ENCODE measurements around the gene MOB3B.
A peak's percentile ranks its signal among the peaks of the same experiment; 100 is the strongest.

MOB3B gene

DNA sequence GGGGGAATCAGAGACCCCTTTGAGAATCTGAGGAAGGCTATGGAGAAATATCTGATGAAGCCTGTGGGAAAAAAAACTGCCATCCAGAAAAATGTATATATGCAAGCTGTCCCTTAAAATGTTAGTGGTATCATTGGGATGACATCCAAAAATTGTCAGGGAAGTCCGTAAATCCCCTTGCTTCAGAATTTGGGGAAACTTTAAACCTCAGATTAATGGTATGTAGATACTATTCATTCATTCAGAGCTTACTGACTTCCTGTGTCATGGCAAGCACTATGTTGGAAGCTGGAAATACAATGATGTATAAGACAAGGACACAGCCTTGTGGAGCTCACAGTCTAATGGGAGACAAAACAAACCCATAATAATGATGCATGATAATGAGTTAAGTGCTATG is 10.9 kb upstream of the MOB3B start:
- no peak for DNase-seq

DNA sequence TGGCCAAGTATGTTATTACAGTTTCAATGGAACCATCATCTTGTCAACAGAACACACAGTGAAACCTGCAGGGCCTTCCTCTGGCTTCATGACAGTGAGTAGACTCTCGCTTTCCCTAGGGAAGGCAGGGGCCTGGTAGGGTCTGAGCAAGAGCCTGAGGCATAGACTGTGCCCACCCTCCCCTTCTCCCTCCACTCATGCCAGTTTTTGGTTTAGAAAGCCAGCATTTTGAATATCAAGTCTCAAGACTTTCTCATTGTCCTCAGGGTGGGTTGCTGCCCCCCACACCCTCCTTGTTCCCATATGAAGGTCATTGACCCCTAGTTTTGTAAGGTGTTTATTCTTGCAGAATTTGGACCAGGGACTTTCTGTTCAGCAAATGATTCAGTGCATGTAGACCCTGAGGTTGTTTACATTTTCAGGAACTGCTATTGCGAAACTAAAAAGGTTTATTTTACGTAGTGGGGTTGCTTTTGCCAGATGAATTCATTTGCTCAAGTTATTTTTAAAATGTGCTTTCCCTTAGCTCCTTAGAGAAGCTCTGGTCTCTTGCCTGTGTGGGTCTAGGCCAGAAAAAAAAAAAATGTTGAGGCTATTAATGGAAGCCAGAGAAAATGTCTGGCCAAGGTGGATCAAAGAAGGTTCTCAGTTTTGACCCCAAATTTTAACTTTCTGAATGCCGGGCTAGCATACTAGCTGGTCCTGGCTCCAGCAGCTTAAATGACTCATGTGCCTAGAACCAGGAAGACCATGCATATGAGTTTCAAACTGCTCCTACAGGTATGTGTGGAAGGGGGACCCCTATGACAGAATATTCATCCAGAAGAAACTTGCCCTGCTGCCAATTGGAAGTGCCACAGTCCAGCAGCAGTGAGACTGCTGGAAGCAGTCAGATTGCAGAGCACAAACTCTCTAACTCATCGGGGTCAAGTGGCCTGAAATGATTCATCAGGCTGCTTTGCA is 10.1 kb upstream of the MOB3B start:
- DNase-seq = no peak

DNA sequence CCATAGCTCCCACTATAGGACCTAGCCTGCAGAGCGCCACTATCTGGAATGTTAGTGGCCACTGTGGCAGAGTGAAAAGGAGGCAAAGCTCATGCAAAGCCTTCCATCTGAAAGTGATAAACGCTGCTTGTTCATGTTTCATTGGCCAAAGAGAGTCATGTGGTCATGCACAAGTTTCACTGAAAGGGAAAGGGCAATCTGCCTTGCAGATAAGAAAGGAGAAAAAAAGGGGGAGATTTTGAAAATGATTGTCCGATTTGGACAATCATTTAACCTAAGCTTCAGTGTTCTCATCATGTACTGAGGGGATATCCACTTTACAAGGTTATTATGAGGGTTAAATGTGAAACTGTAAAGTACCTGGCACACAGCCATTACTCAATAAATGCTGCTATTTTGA is 9.0 kb upstream of the MOB3B start:
- no peak for DNase-seq

DNA sequence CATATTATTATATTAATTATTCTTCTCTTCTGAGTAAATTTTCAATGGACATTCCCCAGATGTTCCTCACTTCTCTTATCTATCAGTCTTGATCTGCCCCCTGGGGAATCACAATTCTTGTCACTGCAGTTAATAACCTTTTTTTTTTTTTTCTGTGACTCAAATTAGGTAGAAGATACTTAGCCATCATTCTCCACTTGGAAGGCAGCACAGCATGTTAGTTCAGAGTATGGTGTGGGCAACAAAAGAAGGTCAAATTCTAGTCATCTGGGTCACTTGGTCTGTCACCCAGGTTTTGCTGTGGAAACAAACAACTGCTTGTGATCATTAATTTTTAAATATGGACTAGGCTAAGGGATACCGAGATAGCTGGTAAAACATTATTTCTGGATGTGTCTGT is 8.1 kb upstream of the MOB3B start:
- DNase-seq = no peak

DNA sequence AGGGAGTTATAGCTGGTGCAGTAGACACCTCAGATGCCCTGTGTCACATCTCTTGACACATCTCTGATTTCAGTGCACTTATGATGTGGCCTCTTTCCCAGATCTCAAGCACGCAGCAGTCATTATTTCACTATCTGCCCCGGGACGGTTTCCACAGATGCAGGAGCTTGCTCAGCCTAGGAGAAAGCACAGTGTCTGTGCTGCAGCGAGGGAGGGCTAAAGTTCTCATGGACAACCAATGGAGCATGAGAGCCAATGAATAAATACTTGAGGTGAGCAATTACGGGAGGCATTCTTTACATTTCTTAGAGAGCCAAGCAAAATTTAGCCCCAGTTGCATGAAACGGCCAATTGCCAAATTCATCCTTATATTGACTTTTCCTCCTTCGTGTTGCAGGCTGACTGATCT is 7.4 kb upstream of the MOB3B start:
- no peak for DNase-seq

DNA sequence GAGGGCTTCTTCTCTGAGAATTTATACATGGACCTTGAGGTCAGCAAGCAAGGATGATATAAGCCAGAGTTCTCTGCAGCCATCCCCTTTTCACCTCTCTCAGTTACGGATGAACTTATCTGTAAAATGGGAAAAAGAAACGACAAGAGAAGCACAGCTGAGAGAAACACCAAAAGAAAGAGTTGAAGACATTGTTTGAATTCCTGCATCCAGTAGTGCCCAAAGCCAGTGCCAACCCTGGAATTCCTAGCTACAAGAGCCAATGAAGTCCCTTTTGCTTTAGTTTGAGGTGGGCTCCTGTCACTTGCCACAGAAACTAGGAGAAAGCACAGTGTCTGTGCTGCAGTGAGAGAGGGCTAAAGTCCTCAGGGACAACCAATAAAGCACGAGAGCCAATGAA is 6.6 kb upstream of the MOB3B start:
- no peak for DNase-seq

DNA sequence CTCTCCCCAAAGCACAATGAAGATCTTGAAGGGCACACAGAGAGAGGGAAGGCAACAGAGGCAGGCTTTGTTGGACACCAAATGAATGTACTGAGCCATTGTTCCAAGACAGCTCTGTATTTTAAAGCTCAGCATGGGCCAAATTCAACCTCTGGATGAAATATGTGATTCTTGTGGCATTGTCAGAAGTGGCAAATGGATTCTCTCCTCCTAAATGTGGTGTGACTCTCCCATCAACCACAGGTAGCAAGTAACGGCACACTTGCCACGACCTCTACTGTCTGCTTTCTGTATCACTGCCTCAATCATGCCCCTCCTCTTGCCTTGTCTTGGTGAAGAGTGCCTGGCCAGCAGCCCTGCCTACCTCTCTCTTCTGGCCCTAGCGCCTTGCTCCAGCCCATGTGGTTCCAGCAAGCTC is 6.1 kb upstream of the MOB3B start:
- DNase-seq = peak; percentile 21

DNA sequence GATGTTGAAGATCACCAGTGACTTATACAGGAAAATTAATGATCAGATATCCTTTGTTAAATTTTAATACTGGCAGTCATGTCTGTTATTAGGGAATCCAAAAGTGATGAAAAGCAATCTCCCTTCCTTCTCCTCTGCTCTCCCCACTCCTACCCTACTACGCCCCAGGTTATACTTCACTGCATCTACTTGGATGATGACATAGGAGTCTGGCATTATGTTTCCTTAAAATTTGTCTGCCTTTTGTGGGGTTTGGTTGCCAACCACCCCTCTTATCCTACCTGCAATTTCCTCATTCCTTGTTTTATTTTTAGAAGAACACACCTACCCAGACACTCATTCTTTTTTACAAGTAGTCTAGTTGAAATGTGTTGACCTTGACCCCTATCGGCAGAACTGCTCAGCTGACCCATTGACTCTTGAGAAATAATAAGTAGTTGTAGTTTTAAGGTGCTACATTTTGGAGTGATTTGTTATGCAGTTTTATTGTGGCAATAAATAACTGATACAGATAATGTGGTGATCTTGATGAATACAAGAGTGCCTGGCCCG is 5.1 kb upstream of the MOB3B start:
- DNase-seq = no peak

DNA sequence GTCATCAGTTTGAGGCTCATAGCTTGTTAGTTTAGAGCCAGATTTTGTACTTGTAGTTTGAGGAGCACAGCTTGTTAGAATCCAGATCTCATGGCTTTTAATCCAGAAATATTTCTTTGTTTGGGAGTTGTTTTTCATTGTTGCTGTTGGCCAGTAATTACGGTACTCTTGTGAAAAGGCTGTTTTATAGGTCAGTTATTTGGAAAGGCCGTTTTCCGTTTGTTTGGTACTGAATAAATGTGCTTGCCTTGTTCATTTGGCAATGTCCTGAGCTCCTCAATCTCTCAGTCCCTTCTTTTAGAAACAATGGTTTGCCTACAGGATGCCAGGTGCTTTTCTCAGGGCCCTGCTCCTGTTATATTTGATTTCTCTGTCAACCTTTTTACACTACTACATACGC is 4.5 kb upstream of the MOB3B start:
- DNase-seq = peak; percentile 28

DNA sequence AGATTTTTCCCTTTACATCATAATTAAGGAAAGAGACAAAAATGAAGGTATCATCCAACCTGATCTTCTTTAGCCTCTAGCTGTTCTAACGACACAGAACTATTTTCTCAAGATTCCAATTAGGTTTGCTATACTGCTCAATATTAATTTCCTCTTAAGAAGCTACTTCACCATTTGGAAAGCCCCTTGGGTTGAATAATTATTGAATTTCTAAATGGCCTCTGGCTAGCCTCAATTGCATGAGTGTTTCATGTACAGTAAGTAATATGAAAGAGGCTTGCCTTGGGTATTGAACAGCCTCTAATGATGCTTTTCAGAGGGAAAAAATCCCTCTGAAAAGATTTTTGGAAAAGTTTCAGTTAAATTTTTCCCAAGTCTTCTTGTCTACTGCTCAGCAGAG is 3.7 kb upstream of the MOB3B start:
- DNase-seq = no peak

DNA sequence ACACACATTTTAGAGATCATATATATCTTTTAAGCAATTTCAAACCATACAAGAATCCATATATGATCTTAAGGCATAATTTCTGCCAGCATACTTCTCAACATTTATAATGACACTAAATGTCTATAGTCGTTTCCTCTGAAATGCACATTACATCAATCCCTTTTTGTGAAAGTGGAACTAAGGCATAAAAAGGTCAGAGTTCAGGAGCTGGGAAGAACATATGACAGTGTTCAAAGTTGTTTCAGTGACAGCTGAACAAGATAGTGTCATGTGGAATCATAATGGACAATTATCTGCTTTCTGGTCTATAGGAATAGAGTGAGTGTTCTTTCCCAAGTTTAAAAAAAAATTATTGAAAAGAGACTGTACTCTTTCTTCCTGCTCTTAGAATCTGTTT is 2.4 kb upstream of the MOB3B start:
- no peak for DNase-seq

DNA sequence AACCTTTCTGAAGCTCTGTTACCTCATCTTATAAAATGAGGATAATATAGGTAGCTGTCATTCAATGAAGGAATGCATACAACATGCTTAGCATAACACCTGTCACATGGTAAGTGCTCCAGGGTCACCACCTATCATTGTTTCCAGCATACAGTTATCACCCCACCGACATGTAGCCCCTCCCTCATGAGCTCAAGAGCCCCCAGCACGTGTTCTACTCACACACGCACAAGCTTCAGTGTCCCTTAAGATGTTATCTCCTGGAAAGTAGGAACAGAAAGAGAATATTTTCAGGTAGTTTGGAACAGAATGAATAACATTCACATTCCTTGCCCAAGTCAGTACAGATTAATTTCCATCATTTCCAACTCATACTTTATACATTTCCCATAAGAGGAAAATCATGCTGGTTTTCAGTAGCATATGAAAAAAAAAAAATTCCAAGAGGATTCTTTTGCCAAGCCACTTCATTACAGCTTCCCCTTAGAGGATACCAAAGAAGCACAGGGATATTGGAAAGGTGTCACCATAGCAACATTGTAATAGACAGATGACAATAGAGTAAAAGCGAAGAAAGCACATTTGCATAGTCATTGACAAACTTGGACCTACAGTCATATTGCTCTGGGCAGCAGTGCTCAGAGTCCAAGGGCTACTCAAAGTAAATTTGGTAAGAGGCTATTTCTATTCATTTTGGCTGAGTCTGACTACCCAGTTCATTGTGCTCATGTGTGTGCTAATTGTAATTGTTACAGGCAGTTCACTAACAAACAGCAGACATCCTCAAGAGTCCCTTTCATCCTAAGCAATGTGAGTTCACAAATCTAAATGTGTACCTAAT is 1.5 kb upstream of the MOB3B start:
- no peak for DNase-seq

DNA sequence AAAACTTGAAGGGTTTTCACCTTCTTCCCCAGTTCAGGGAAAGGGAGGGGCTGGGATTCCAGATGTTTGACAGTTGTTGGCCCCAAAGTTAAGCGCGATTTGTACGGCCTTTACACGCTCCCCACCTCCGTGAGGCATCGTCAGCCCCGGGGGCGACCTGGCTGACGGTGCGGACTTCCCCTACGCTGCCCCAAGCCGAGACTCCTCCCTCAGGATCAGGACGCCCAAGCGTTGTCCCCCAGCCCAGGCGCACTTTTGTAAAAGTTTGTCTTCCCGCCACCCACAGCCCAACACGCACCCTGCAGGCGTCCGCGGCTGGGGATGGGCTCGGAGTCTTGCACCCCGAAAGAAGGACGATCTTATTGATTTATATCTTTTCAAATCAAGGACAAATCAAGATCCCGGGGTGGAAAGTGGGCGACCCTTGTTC is 713 bp downstream of the MOB3B start:
- peak; percentile 64 for DNase-seq

DNA sequence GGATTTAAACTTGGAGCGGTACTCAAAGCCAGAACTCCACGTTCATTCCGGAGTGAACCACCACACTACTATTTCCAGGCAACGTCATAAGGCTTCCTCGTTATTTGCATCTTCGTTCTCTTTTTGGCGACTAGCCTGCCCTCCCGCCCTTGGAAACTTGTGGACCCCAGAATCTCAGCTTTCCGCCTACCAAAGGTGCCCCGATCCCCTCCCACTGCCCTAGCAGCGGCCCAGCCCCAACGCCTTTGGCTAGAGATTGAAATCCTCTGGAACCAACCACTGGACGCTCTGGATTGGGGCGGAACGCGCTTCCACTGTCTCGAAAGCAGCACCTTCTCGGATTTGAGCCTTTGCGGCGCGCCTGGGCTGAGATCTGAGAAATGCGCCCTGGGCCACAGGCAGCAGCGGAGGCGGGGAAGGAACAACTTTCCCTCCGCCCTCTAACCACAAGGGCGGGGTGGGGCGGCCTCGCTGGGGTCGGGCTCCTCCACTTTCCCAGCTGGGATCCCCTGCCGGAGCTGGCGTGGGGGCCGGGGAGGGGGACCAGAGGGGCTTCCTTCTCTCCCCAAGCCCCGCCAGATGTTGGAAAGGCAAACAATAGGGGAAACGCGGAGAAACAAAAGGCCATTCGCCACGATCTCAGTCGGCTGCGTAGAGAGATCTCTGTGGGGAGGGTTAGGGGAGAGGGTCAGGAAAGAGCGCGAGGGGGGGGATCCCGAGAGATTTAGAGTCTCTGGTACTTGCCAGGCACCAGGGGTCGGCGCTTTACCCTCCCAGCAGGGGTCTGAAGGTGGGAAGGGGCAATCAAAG is 1.3 kb downstream of the MOB3B start:
- DNase-seq = peak; percentile 73

DNA sequence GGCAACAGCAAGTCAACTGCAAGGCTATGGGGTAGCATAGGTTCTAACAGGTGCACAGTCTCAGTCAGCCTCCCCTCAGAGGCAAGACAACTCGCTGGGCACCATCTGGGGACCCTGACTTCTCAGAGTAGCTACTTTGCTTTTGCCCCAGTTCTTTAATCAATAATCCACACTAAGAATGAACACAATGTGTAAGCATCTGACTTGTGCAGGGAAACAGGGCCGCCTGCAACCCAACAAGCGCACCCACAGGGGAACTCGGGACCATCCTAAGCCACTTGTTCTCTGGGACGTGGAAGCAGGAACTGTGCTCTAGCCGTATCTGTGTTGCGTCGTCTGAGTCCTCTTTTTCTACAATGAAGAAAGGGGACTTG is 1.9 kb downstream of the MOB3B start:
- DNase-seq = no peak

DNA sequence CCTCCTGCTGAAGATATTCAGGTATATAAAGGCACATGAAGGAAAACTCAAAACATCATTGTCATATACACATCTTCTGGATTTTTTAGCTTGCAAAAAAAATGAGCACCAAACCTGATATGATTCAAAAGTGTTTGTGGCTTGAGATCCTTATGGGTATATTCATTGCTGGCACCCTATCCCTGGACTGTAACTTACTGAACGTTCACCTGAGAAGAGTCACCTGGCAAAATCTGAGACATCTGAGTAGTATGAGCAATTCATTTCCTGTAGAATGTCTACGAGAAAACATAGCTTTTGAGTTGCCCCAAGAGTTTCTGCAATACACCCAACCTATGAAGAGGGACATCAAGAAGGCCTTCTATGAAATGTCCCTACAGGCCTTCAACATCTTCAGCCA is 5.4 kb downstream of the MOB3B start, which contains the start of gene IFNK:
Gene IFNK, plus strand, starts transcription at position 55 of the 400 bp plus-strand sequence. Its CDS starts 47 bp downstream, at position 102.
- DNase-seq = no peak

DNA sequence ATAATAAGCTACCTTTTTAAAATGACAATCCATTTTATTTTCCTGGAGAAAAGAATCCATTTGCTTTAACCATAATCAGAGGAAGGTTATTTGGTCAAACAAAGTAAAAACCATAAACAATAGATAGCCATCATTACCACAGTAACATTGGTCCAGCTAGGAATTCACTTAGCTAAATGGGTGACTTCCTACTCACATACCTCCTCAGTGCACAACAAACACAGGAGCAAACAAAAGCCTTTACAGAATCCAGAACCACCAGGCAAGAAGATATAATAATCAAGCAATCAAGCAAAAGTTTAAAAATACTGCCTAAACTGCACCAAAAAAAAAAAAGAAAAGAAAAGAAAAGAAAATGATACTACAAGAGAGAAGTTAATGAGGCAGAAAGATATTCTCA is 6.5 kb downstream of the MOB3B start:
- no peak for DNase-seq

DNA sequence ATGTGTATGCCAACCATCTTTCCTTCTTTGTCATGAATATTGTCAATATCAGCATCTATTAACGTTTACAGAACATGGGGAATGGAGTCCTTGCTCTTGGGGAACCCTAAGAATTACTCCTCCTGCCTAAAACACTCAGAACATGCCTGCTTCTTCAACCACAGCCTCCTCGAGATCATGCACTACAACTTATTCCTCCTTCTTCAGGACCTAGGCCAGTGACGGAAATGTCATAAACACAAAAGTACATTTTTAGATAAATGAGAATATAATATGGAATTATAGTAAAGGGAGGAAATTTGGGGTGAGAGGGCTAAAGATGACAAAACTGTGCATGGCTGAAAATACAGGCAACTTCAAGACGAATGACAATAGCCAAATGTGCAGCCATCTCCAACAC is 8.6 kb downstream of the MOB3B start:
- DNase-seq = no peak

DNA sequence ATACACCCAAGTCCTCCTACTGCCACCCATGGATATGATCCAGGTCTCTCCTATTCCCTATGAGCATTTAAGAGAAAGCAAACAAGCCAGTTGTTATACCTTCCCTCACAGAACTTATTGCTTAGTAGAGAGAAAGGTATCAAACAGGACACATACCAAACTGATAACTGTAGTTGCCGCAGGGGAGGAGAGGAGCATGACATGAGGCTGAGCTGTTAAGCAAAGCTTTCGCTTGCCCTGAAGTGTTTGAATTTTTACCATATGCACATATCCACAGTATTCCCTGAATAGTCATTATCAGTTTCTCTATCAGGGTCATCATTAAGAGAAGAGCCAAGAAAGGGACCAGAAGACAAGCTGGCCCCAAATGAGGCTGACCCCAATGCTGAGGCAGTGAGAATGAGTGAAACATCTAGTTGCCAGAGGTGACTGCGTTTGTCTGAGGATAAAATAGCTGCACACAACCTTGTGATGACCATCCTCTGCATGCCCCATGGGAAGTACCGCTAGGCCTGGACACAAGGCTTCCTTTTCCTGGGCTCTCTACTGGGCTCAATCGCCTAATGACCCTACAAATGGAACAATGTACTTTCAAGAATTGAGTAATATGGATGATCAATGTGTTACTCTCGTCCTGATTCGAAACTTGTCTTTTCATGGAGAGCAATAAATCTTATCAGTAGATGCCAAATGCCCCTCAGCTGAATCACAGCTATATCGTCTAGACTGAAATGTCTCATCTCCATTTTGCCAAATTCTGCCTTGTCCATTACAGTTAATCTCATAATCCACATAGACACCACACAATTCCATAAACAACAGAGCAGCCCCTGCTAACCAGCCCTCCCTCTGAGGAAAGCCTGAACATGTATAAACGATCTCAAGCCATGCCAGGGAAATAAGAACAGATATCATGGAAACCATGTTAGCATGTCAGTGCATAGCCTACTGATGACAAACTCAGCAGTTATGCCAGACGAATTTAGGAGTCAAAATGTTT is 9.8 kb downstream of the MOB3B start:
- DNase-seq = no peak

DNA sequence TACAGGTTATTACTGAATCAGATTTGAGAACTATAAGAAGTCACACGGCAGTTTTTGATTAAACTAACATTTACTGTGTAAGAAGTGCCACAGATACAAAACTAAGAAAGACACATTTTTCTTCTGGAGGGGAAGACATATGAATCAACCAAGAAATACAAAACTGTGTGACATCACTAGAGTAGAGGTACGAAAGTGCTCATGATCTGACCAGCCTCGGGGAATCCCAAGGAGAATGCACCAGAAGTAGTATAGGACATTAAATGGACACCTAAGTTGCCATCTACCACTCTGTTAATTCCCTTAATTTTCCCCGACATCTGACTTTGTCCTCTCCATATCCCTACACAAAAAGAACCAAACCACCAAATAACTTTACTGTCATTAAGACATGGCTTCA is 10.8 kb downstream of the MOB3B start:
- DNase-seq = no peak

DNA sequence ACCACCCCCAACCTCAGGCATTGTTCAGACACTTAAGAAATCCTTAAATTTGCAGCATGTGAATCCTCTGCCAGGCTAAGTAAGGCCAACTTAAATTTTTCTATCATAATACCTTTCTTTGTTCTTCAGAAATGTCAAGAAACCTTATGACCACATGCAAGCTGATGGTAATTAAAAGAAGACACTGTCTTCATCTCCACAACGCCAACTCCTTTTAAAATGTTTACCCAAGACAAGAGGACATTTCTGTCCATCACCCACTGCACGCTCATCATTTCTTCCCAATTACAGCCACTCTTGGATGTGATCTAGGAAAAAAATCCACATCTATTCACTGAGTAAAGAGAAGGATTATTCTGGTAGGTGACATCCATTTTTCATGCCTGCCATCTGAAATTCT is 11.6 kb downstream of the MOB3B start:
- DNase-seq = no peak

Measured in NCI-H69 (cell line).